OCI-LY3 (cell line): ENCODE data around the gene WNK4.

Experiments
- CTCF ChIP-seq: fragments of 200-600, 300-600 bp; sonication (generic); IDR thresholded peaks from 2 replicates; pipeline ENCODE4 v1.5.1; 2014; ENCODE audit warnings: antibody characterized with exemption, low read length, low read depth
- EZH2phosphoT487 ChIP-seq: fragments of 200-600 bp; shearing (Covaris generic); IDR thresholded peaks from 2 replicates; pipeline ENCODE4 v1.6.1; 2018; ENCODE audit warnings: antibody characterized with exemption, mixed run types, low read depth

GRCh38 chr17:42780851-42781638 is 635 bp downstream of the WNK4 start:
- TF ChIP-seq CTCF = no peak
- no peak for TF ChIP-seq EZH2phosphoT487
